ENCODE results near the gene ZMYND11. TPM values are rescaled to one million over a fixed set of nuclear protein-coding genes. Genes with fewer than 3 reads are reported as not detected.

Gene ZMYND11
- total and polyA plus RNA-seq, 9 of the 15 experiments (the other 6 are each of a cell fraction or from before 2014, with no cell fraction given): 2.7 to 13.8 (median 8.8) TPM

- TF ChIP-seq MAFK (IDR thresholded peaks at IDR 0.05; ENCODE audit: low read length): no peak
- no peak for TF ChIP-seq MCM2 (IDR thresholded peaks at IDR 0.05; ENCODE audit: low read depth)
- TF ChIP-seq DLX4 (CRISPR knock-in tag; IDR thresholded peaks at IDR 0.05): no peak
- TF ChIP-seq HCFC1 (IDR thresholded peaks at IDR 0.05; ENCODE audit: low read depth, low read length): no peak
- no peak for TF ChIP-seq ETV1 (tag; conservative IDR thresholded peaks at IDR 0.05; ENCODE audit: low read depth)
- TF ChIP-seq CBX2 (IDR thresholded peaks at IDR 0.05; ENCODE audit: insufficient read depth, low read length, poor library complexity, severe bottlenecking): no peak
- TF ChIP-seq GMEB1 (CRISPR knock-in tag; IDR thresholded peaks at IDR 0.05): no peak
- TF ChIP-seq ZC3H11A (IDR thresholded peaks at IDR 0.05; ENCODE audit: low read depth, low read length): no peak
- no peak for TF ChIP-seq RFX1 (IDR thresholded peaks at IDR 0.05)
- no peak for TF ChIP-seq ATF1 (CRISPR knock-in tag; IDR thresholded peaks at IDR 0.05)
- no peak for TF ChIP-seq ATF1 (tag; IDR thresholded peaks at IDR 0.05)
- TF ChIP-seq PML (IDR thresholded peaks at IDR 0.05; ENCODE audit: low read length): no peak
- no peak for TF ChIP-seq HDAC3 (IDR thresholded peaks at IDR 0.05; ENCODE audit: borderline replicate concordance, partially characterized antibody)
- TF ChIP-seq RBM39 (optimal IDR thresholded peaks at IDR 0.05; ENCODE audit: low read depth, low read length): no peak
- TF ChIP-seq GABPB1 (CRISPR knock-in tag; IDR thresholded peaks at IDR 0.05): no peak
- TF ChIP-seq CREB3L1 (IDR thresholded peaks at IDR 0.05; ENCODE audit: borderline replicate concordance, low read depth): 0 out of 2 replicates have a peak, but pooled peaks have one; percentile 19
- TF ChIP-seq RBM34 (IDR thresholded peaks at IDR 0.05; ENCODE audit: borderline replicate concordance, insufficient read depth, low read length): no peak
- no peak for TF ChIP-seq KLF13 (tag; IDR thresholded peaks at IDR 0.05; ENCODE audit: borderline replicate concordance, low read depth)
- peak; percentile 35; the same call in 1 of the 2 replicates for TF ChIP-seq SIN3B (IDR thresholded peaks at IDR 0.05; ENCODE audit: low read depth)
- peak; percentile 97; the same call in 1 of the 2 replicates for TF ChIP-seq EZH2 (IDR thresholded peaks at IDR 0.05; ENCODE audit: borderline replicate concordance, low read depth, low read length)
- no peak for TF ChIP-seq ZNF347 (CRISPR knock-in tag; IDR thresholded peaks at IDR 0.05; ENCODE audit: low read depth)
- TF ChIP-seq HNRNPLL (IDR thresholded peaks at IDR 0.05; ENCODE audit: low read depth, low read length, poor library complexity, severe bottlenecking): peak; percentile 39
- no peak for TF ChIP-seq TEAD4 (IDR thresholded peaks at IDR 0.05; ENCODE audit: low read length)
- no peak for TF ChIP-seq TEAD4 (CRISPR knock-in tag; IDR thresholded peaks at IDR 0.05; ENCODE audit: borderline replicate concordance)
Observed at GRCh38 chr10:134247-135131, 766 bp upstream of the ZMYND11 start (continued).

Measured in K562 (cell line).